Osteoblast (primary cell): Measurements from ENCODE around the gene GSN. TPM values are rescaled to one million over a fixed set of nuclear protein-coding genes. Genes with fewer than 3 reads are reported as not detected.

ENCODE experiments used
- DNase-seq: peaks from one replicate; pipeline ENCODE4 v3.0.0; 2011; ENCODE audit warnings: low spot score, mixed read lengths; ENCODE audit not compliant: insufficient read length; ENCODE audit errors: missing footprints
- H2AFZ ChIP-seq: 2 replicates; pipeline ENCODE4 v1.6.0; 2011; ENCODE audit warnings: mild to moderate bottlenecking, low read length
- H3K27ac ChIP-seq: 2 replicates; pipeline ENCODE4 v1.5.1; 2011; ENCODE audit warnings: mild to moderate bottlenecking, low read depth, low read length, moderate library complexity
- H3K27me3 ChIP-seq: 2 replicates; pipeline ENCODE4 v1.6.0; 2012; ENCODE audit warnings: mild to moderate bottlenecking, control low read depth, inconsistent platforms, low read length, moderate library complexity; ENCODE audit not compliant: insufficient read depth
- H3K36me3 ChIP-seq: 2 replicates; pipeline ENCODE4 v1.5.1; 2011; ENCODE audit warnings: mild to moderate bottlenecking, low read length, control low read depth, moderate library complexity; ENCODE audit not compliant: insufficient read depth
- H3K4me1 ChIP-seq: 2 replicates; pipeline ENCODE4 v1.5.1; 2011; ENCODE audit warnings: mild to moderate bottlenecking, low read length, control low read depth, moderate library complexity; ENCODE audit not compliant: insufficient read depth
- H3K4me2 ChIP-seq: 2 replicates; pipeline ENCODE4 v1.6.0; 2011; ENCODE audit warnings: mild to moderate bottlenecking, low read length; ENCODE audit not compliant: insufficient read depth
- H3K4me3 ChIP-seq: fragments of 200-600 bp; sonication (generic); 3 replicates; pipeline ENCODE4 v1.5.1; 2012; ENCODE audit warnings: mild to moderate bottlenecking, low read length, inconsistent platforms; ENCODE audit not compliant: insufficient read depth
- H3K79me2 ChIP-seq: 2 replicates; pipeline ENCODE4 v1.6.0; 2012; ENCODE audit warnings: mild to moderate bottlenecking, low read length, control low read depth, inconsistent platforms; ENCODE audit not compliant: insufficient read depth
- H3K9me3 ChIP-seq: 2 replicates; pipeline ENCODE4 v1.5.1; 2011; ENCODE audit warnings: low read depth, low read length, control low read depth
- H4K20me1 ChIP-seq: 2 replicates; pipeline ENCODE4 v1.6.0; 2012; ENCODE audit warnings: mild to moderate bottlenecking, low read length, control low read depth; ENCODE audit not compliant: insufficient read depth
- CTCF ChIP-seq: IDR thresholded peaks from 2 replicates; pipeline ENCODE4 v1.5.1; 2011; ENCODE audit warnings: mild to moderate bottlenecking, low read depth, low read length, moderate library complexity; ENCODE audit errors: extremely low read depth
- total RNA-seq: library from RNA; depleted of rRNA; stranded (reverse); fragments of >200 nt; gene quantifications from 2 replicates; pipeline ENCODE4 v1.2.3, GENCODE V29; 2012

Gene GSN
- total RNA-seq, 1 donor, result 372 TPM

GRCh38 chr9:121239071-121239470, 28.9 kb upstream of the GSN start:
- no peak for DNase-seq
- H3K4me3 ChIP-seq, result no peak overlapping the region
- TF ChIP-seq CTCF, result no peak
- H3K4me2 ChIP-seq, result no peak overlapping the region
- H3K27ac ChIP-seq, result no peak overlapping the region
- H3K9me3 ChIP-seq, result no peaks in the 10 kb centered on the region
- H2AFZ ChIP-seq, result no peak overlapping the region
- H4K20me1 ChIP-seq, result no peaks in the 10 kb centered on the region
- H3K36me3 ChIP-seq, result no peaks in the 10 kb centered on the region
- H3K4me1 ChIP-seq, result peaks cover 20% of the 10 kb centered on the region
- no peaks in the 10 kb centered on the region for H3K27me3 ChIP-seq
- H3K79me2 ChIP-seq, result no peaks in the 10 kb centered on the region

- H4K20me1 ChIP-seq, result no peaks in the 10 kb centered on the region
- H3K27me3 ChIP-seq, result no peaks in the 10 kb centered on the region
- DNase-seq, result no peak
- H3K4me1 ChIP-seq, result peaks cover 15% of the 10 kb centered on the region
- H3K4me3 ChIP-seq, result no peak overlapping the region
- no peak overlapping the region for H2AFZ ChIP-seq
- no peaks in the 10 kb centered on the region for H3K9me3 ChIP-seq
- TF ChIP-seq CTCF, result no peak
- H3K79me2 ChIP-seq, result no peaks in the 10 kb centered on the region
- H3K27ac ChIP-seq, result no peak overlapping the region
- H3K4me2 ChIP-seq, result no peak overlapping the region
- no peaks in the 10 kb centered on the region for H3K36me3 ChIP-seq
These were observed 28.1 kb upstream of the GSN start for GRCh38 chr9:121239851-121240250.

- Histone ChIP-seq H3K4me2 (no peak overlapping the region), H3K79me2 (no peaks in the 10 kb centered on the region), H2AFZ (peak overlapping the region; percentile 26), H3K36me3 (no peaks in the 10 kb centered on the region), H3K27ac (no peak overlapping the region), H3K4me1 (peaks cover 15% of the 10 kb centered on the region), H3K9me3 (no peaks in the 10 kb centered on the region), H3K4me3 (no peak overlapping the region), H4K20me1 (no peaks in the 10 kb centered on the region), H3K27me3 (no peaks in the 10 kb centered on the region)
- no peak for TF ChIP-seq CTCF
- DNase-seq, result no peak
These were observed 27.4 kb upstream of the GSN start for GRCh38 chr9:121240472-121241135.

- peak overlapping the region; percentile 55 for H2AFZ ChIP-seq
These were observed 25.6 kb upstream of the GSN start for GRCh38 chr9:121242219-121242958.

More at GRCh38 chr9:121242219-121242958, 25.6 kb upstream of the GSN start:
- H3K9me3 ChIP-seq, result no peaks in the 10 kb centered on the region
- peak overlapping the region; percentile 41 for H3K27ac ChIP-seq
- no peaks in the 10 kb centered on the region for H3K36me3 ChIP-seq
- no peaks in the 10 kb centered on the region for H4K20me1 ChIP-seq
- TF ChIP-seq CTCF, result no peak
- H3K4me2 ChIP-seq, result no peak overlapping the region
- H3K79me2 ChIP-seq, result no peaks in the 10 kb centered on the region
- no peaks in the 10 kb centered on the region for H3K27me3 ChIP-seq
- DNase-seq, result no peak
- H3K4me3 ChIP-seq, result no peak overlapping the region
- peaks cover 25% of the 10 kb centered on the region for H3K4me1 ChIP-seq
